Measurements from ENCODE around the gene DCAF4.
A peak's percentile ranks its signal among the peaks of the same experiment; 100 is the strongest.

The DCAF4 gene

GRCh38 chr14:72892879-72893635 lies 33.2 kb upstream of the DCAF4 start:
- H3K4me3 ChIP-seq (ENCODE audit: low read length), result peak overlapping the region; percentile 86
- no peak for DNase-seq (ENCODE audit: low read depth, low spot score)

- peak within 1 kb of the TSS; percentile 86 for H3K4me3 ChIP-seq (ENCODE audit: low read length)
- DNase-seq (ENCODE audit: low read depth, low spot score), result peak; percentile 93
Measured at GRCh38 chr14:72893636-72894322, 32.5 kb upstream of the DCAF4 start, which contains the start of gene DPF3. TSS of gene DPF3 (minus strand) at chr14:72894101. CDS start at chr14:72894088, 13 bp downstream.

GRCh38 chr14:72894323-72894622 lies 32.0 kb upstream of the DCAF4 start:
- DNase-seq (ENCODE audit: low read depth, low spot score), result no peak
- peak overlapping the region; percentile 86 for H3K4me3 ChIP-seq (ENCODE audit: low read length)

GRCh38 chr14:72894623-72895378 lies 31.5 kb upstream of the DCAF4 start:
- peak overlapping the region; percentile 86 for H3K4me3 ChIP-seq (ENCODE audit: low read length)
- DNase-seq (ENCODE audit: low read depth, low spot score), result no peak

GRCh38 chr14:72898448-72898847 lies 27.8 kb upstream of the DCAF4 start:
- no peak overlapping the region for H3K4me3 ChIP-seq (ENCODE audit: low read length)
- no peak for DNase-seq (ENCODE audit: low read depth, low spot score)

- no peak overlapping the region for H3K4me3 ChIP-seq (ENCODE audit: low read length)
- DNase-seq (ENCODE audit: low read depth, low spot score), result no peak
Measured at GRCh38 chr14:72901361-72901760, 24.9 kb upstream of the DCAF4 start.

- no peak for DNase-seq (ENCODE audit: low read depth, low spot score)
Measured at GRCh38 chr14:72902801-72903530, 23.3 kb upstream of the DCAF4 start.

GRCh38 chr14:72903716-72904115 lies 22.5 kb upstream of the DCAF4 start:
- DNase-seq (ENCODE audit: low read depth, low spot score), result no peak

More at GRCh38 chr14:72902801-72903530, 23.3 kb upstream of the DCAF4 start:
- H3K4me3 ChIP-seq (ENCODE audit: low read length), result no peak overlapping the region

GRCh38 chr14:72904218-72904617 lies 22.0 kb upstream of the DCAF4 start:
- DNase-seq (ENCODE audit: low read depth, low spot score), result no peak
- H3K4me3 ChIP-seq (ENCODE audit: low read length), result no peak overlapping the region

More at GRCh38 chr14:72903716-72904115, 22.5 kb upstream of the DCAF4 start:
- H3K4me3 ChIP-seq (ENCODE audit: low read length), result no peak overlapping the region

GRCh38 chr14:72904840-72905561 lies 21.3 kb upstream of the DCAF4 start:
- DNase-seq (ENCODE audit: low read depth, low spot score), result peak; percentile 75
- no peak overlapping the region for H3K4me3 ChIP-seq (ENCODE audit: low read length)

- no peak for DNase-seq (ENCODE audit: low read depth, low spot score)
- H3K4me3 ChIP-seq (ENCODE audit: low read length), result no peak overlapping the region
Measured at GRCh38 chr14:72906316-72906715, 19.9 kb upstream of the DCAF4 start.

- DNase-seq (ENCODE audit: low read depth, low spot score), result no peak
- H3K4me3 ChIP-seq (ENCODE audit: low read length), result no peak overlapping the region
Measured at GRCh38 chr14:72906879-72907278, 19.4 kb upstream of the DCAF4 start.

- DNase-seq (ENCODE audit: low read depth, low spot score), result no peak
- no peak overlapping the region for H3K4me3 ChIP-seq (ENCODE audit: low read length)
Measured at GRCh38 chr14:72907886-72908285, 18.4 kb upstream of the DCAF4 start.

- DNase-seq (ENCODE audit: low read depth, low spot score), result no peak
- no peak overlapping the region for H3K4me3 ChIP-seq (ENCODE audit: low read length)
Measured at GRCh38 chr14:72909163-72909562, 17.1 kb upstream of the DCAF4 start.

GRCh38 chr14:72913809-72914208 lies 12.5 kb upstream of the DCAF4 start:
- no peak for DNase-seq (ENCODE audit: low read depth, low spot score)
- H3K4me3 ChIP-seq (ENCODE audit: low read length), result no peak overlapping the region

- no peak overlapping the region for H3K4me3 ChIP-seq (ENCODE audit: low read length)
- no peak for DNase-seq (ENCODE audit: low read depth, low spot score)
Measured at GRCh38 chr14:72916174-72916573, 10.1 kb upstream of the DCAF4 start.

GRCh38 chr14:72917094-72917802 lies 9.0 kb upstream of the DCAF4 start:
- H3K4me3 ChIP-seq (ENCODE audit: low read length), result no peak overlapping the region
- DNase-seq (ENCODE audit: low read depth, low spot score), result no peak

- no peak for DNase-seq (ENCODE audit: low read depth, low spot score)
- no peak overlapping the region for H3K4me3 ChIP-seq (ENCODE audit: low read length)
Measured at GRCh38 chr14:72920008-72920407, 6.3 kb upstream of the DCAF4 start.

All from Jurkat, Clone E6-1 (cell line).